HepG2 (cell line): ENCODE data around the gene DAGLB. TPM values are rescaled to one million over a fixed set of nuclear protein-coding genes. Genes with fewer than 3 reads are reported as not detected.

Experiments
- ARNT ChIP-seq: fragments of 450-650 bp; IDR thresholded peaks from 2 replicates; pipeline ENCODE4 v1.6.1; 2017
- ERF ChIP-seq: IDR thresholded peaks from 2 replicates; pipeline ENCODE4 v1.6.1; 2018; ENCODE audit warnings: missing biosample characterization, missing genetic modification reagents
- GATAD2A ChIP-seq: IDR thresholded peaks from 2 replicates; pipeline ENCODE4 v1.6.1; 2016
- PITX1 ChIP-seq: sonication (generic); formaldehyde crosslinking; IDR thresholded peaks from 2 replicates; pipeline ENCODE4 v1.5.1; 2020; ENCODE audit warnings: mild to moderate bottlenecking, missing genetic modification reagents
- PPARG ChIP-seq: conservative IDR thresholded peaks from 2 replicates; pipeline ENCODE4 v1.6.1; 2016; ENCODE audit warnings: missing biosample characterization, missing genetic modification reagents
- PRDM10 ChIP-seq: sonication (generic); formaldehyde crosslinking; IDR thresholded peaks from 2 replicates; pipeline ENCODE4 v1.4.0; 2020; ENCODE audit warnings: low read depth, missing genetic modification reagents
- RAD21 ChIP-seq: fragments of 450-650 bp; formaldehyde crosslinking; IDR thresholded peaks from 2 replicates; pipeline ENCODE4 v1.5.0; 2020; ENCODE audit warnings: mild to moderate bottlenecking
- SALL1 ChIP-seq: sonication (generic); formaldehyde crosslinking; IDR thresholded peaks from 2 replicates; pipeline ENCODE4 v1.8.0; 2022; ENCODE audit warnings: mild to moderate bottlenecking, missing genetic modification reagents
- SMC3 ChIP-seq: IDR thresholded peaks from 2 replicates; pipeline ENCODE4 v1.6.1; 2011; ENCODE audit warnings: low read length, improper control_type of control experiment
- SNAPC2 ChIP-seq: sonication (generic); formaldehyde crosslinking; IDR thresholded peaks from 2 replicates; pipeline ENCODE4 v1.8.1; 2022; ENCODE audit warnings: mild to moderate bottlenecking, missing genetic modification reagents
- SRY ChIP-seq: sonication (generic); formaldehyde crosslinking; IDR thresholded peaks from 2 replicates; pipeline ENCODE4 v1.8.0; 2022; ENCODE audit warnings: mild to moderate bottlenecking, missing genetic modification reagents
- XRCC5 ChIP-seq: fragments of 200-400 bp; formaldehyde crosslinking; optimal IDR thresholded peaks from 2 replicates; pipeline ENCODE3; 2017; ENCODE audit warnings: mild to moderate bottlenecking, low read length
- ZFP37 ChIP-seq: sonication (generic); formaldehyde crosslinking; IDR thresholded peaks from 2 replicates; pipeline ENCODE4 v1.4.0; 2020; ENCODE audit warnings: missing genetic modification reagents, borderline replicate concordance
- ZNF331 ChIP-seq: sonication (generic); formaldehyde crosslinking; IDR thresholded peaks from 2 replicates; pipeline ENCODE4 v1.4.0; 2020; ENCODE audit warnings: missing genetic modification reagents
- ZNF501 ChIP-seq: sonication (generic); formaldehyde crosslinking; IDR thresholded peaks from 2 replicates; pipeline ENCODE4 v1.5.1; 2020; ENCODE audit warnings: mild to moderate bottlenecking, moderate library complexity, missing genetic modification reagents
- polyA plus RNA-seq, 8 experiments: library from polyadenylated mRNA; depleted of rRNA in 3 of 8; stranded (reverse) in 7 of 8; unstranded in 1 of 8; fragments of >200 nt; fragmentation: Illumina TruSeq in 4 of 8; extraction: Trizol in 4 of 8; gene quantifications; 2 replicates each; pipeline versions ENCODE4 v1.2.1 to v1.2.3, GENCODE V29; 2011 to 2016; ENCODE audit warnings: low read depth in 4 of 8, missing spikeins in 1 of 8, mixed read lengths in 1 of 8; ENCODE audit not compliant: insufficient read depth in 1 of 8
- total RNA-seq, 5 experiments: library from RNA; depleted of rRNA; stranded (reverse); fragments of >200 nt; fragmentation: Illumina TruSeq; extraction: Trizol; gene quantifications; 2 replicates each; pipeline ENCODE4 v1.2.3, GENCODE V29; 2016; ENCODE audit warnings: low read depth in 1 of 5
- TF ChIP-seq, protein P1 (sequence below): IDR thresholded peaks from 2 replicates; pipeline ENCODE4 v1.6.1; 2016; ENCODE audit warnings: missing genetic modification reagents, missing compliant biosample characterization

The DAGLB gene
- total and polyA plus RNA-seq, 2 of the 13 experiments (the other 11 are each of a cell fraction or from before 2014, with no cell fraction given): 7.9 to 9.8 TPM

- TF ChIP-seq, protein P1, sequence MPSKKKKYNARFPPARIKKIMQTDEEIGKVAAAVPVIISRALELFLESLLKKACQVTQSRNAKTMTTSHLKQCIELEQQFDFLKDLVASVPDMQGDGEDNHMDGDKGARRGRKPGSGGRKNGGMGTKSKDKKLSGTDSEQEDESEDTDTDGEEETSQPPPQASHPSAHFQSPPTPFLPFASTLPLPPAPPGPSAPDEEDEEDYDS (CRISPR knock-in tag): 0 out of 2 replicates have a peak, but pooled peaks have one; percentile 20
- TF ChIP-seq ZFP37: no peak
- peak; percentile 70 for TF ChIP-seq XRCC5
- no peak for TF ChIP-seq PPARG
- TF ChIP-seq ZNF331 (CRISPR knock-in tag): peak; percentile 34; the same call in 1 of the 2 replicates
- peak; percentile 63 for TF ChIP-seq SMC3
- no peak for TF ChIP-seq SRY (CRISPR knock-in tag)
- TF ChIP-seq GATAD2A (CRISPR knock-in tag): peak; percentile 15; the same call in 1 of the 2 replicates
- TF ChIP-seq ARNT: no peak
- peak; percentile 80 for TF ChIP-seq RAD21 (CRISPR knock-in tag)
- TF ChIP-seq ERF (CRISPR knock-in tag): 0 out of 2 replicates have a peak, but pooled peaks have one; percentile 24
- TF ChIP-seq SALL1 (CRISPR knock-in tag): peak; percentile 27; the same call in 1 of the 2 replicates
- TF ChIP-seq PRDM10: no peak
- TF ChIP-seq SNAPC2 (CRISPR knock-in tag): no peak
- peak; percentile 14; the same call in 1 of the 2 replicates for TF ChIP-seq PITX1
- TF ChIP-seq ZNF501 (CRISPR knock-in tag): 0 out of 2 replicates have a peak, but pooled peaks have one; percentile 48
- TF ChIP-seq, all 625 proteins: peak for 24
Measured at GRCh38 chr7:6435486-6436384, 12.0 kb downstream of the DAGLB start (continued).
